ENCODE data around the gene ABLIM3. TPM values are rescaled to one million over a fixed set of nuclear protein-coding genes. Genes with fewer than 3 reads are reported as not detected.

Gene ABLIM3
- total RNA-seq, 2 experiments from 2014 or later = not detected

DNA sequence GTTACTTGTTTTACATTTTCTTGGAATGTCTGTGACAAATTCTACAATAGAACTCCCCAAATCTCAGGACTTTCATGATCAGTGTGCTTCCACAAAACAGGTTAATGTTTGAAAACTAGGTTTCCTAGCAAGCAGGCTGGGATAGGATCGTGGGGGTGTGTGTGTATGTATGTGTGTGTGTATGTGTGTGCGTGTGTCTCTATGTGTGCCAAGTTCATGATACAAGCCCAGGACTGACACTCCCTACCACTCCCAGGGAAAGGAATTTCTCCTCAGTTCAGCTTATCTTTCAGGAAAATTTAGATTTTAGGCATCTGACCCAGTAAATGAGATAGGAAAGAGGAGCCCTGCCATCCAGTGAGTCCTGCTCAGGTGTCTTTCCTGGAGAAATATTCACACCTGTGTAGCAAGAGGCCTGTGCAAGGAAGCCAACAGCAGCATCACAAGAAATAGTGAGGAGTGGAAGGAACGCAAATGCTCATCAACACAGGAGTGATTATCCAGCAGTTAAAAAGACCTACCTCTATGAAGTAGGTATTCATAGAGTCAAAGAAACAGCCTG, 13.8 kb upstream of the ABLIM3 start:
- H3K27me3 Mint-ChIP-seq = peaks cover 16% of the 10 kb centered on the region
- H3K9me3 Mint-ChIP-seq = no peaks in the 10 kb centered on the region
- H3K4me1 Mint-ChIP-seq = no peaks in the 10 kb centered on the region
- no peak overlapping the region for H3K27ac Mint-ChIP-seq
- no peak overlapping the region for H3K4me3 Mint-ChIP-seq
- no peaks in the 10 kb centered on the region for H3K36me3 Mint-ChIP-seq
- no peak for DNase-seq

DNA sequence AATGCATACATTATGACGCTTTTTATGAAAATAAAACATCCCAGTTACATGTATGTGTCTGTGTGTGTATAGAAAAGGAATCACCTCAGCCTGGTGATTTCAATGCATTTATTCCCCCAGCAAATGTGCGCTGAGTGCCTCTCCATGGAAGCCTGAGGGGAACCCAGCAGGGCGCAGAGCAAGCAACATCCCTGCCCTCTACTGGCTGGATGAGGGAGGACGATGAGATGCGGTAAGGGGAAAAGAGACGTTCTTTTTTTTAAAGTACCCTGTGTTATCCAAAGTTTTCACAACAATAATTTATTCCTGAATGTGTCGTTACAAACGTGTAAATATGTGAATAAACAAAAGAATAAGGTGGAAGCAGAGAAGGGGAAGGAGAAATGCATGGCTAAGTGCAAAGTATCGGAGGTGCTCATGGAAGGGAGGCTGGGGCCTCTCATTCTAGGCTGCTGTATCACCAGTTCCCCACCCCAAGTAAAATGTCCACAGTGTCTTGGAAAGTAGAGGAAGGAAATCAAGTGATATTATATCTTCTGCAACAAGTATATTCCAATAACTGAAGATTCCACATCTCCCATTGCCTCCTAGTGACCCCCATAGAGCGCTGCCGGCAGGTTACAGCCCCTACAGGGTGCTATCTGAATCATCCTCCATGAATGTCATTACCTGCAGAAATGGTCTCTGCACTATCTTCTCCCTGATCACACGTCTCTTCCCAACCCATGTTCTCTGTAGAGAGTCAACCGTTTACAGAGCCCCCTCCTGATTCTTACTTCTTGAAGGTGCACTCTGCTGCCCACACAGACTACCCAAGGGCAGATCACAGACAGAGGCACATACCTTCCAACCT, 13.0 kb upstream of the ABLIM3 start:
- no peak for DNase-seq
- Mint-ChIP-seq H3K27me3 (peaks cover 16% of the 10 kb centered on the region), H3K4me3 (no peak overlapping the region), H3K9me3 (no peaks in the 10 kb centered on the region), H3K27ac (no peak overlapping the region), H3K4me1 (no peaks in the 10 kb centered on the region), H3K36me3 (no peaks in the 10 kb centered on the region)

- Mint-ChIP-seq H3K27ac (no peak overlapping the region), H3K27me3 (peaks cover 21% of the 10 kb centered on the region), H3K9me3 (no peaks in the 10 kb centered on the region), H3K36me3 (no peaks in the 10 kb centered on the region), H3K4me3 (no peak overlapping the region), H3K4me1 (no peaks in the 10 kb centered on the region)
- no peak for DNase-seq
These were observed 12.1 kb upstream of the ABLIM3 start for GRCh38 chr5:149129181-149129580.

DNA sequence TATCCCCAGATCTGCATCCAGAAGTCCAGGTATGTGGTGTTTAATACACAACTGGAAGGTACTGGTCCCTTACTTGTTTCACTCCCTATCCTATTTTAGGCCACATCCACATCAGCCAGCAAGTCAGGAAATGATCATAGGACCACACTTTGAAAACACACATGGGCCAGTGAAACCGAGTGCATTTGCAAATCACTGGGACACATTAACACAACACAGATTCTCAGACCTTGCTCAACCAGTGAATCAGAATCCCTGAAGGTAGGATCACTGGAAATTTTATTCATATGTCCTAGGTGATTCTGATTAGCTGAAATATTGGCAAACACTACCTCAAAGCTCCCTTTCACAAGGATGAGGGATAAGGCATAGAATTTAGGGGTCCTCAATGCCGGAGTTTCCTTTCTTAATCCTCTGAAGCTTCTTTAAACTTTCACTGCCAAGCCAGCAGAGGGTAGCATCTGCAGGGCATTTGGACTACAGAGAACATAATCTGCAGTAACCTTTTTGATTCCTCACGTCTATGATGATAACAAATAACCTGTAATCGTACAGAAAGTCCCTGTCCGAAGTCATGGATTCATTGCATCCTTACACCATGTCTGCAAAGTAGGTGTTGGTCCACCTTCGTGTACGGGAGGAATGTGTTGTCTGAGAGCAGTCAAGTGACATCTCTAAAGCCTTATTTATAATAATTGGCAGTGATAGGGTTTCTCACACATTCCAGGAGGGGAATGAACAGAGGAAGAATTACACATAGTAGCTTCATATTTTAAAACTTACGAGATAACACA, 11.0 kb upstream of the ABLIM3 start:
- no peak overlapping the region for H3K4me3 Mint-ChIP-seq
- no peaks in the 10 kb centered on the region for H3K4me1 Mint-ChIP-seq
- no peak overlapping the region for H3K27ac Mint-ChIP-seq
- DNase-seq = no peak
- H3K36me3 Mint-ChIP-seq = no peaks in the 10 kb centered on the region
- peaks cover 22% of the 10 kb centered on the region for H3K27me3 Mint-ChIP-seq
- no peaks in the 10 kb centered on the region for H3K9me3 Mint-ChIP-seq

DNA sequence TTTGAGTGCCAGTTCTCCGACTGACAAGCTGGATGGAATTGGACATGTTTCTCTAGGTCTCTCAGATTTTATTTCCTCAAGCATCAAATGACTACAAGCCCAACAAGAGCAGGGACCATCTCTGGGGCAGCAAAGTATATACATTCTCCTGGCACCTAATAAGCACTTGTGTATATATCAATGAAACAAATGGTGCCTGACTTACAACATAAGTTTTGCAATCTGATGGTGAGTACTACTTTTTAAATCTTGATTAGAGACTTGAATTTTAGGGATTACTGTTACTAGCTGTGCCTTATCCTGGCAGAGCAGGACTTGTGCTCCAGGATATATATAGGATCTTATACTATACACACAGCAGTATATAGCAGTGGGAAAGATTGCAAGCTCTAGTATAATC, 8.8 kb upstream of the ABLIM3 start:
- H3K27me3 Mint-ChIP-seq = peaks cover 25% of the 10 kb centered on the region
- H3K36me3 Mint-ChIP-seq = no peaks in the 10 kb centered on the region
- DNase-seq = no peak
- H3K4me1 Mint-ChIP-seq = no peaks in the 10 kb centered on the region
- H3K9me3 Mint-ChIP-seq = no peaks in the 10 kb centered on the region
- H3K4me3 Mint-ChIP-seq = no peak overlapping the region
- H3K27ac Mint-ChIP-seq = no peak overlapping the region

DNA sequence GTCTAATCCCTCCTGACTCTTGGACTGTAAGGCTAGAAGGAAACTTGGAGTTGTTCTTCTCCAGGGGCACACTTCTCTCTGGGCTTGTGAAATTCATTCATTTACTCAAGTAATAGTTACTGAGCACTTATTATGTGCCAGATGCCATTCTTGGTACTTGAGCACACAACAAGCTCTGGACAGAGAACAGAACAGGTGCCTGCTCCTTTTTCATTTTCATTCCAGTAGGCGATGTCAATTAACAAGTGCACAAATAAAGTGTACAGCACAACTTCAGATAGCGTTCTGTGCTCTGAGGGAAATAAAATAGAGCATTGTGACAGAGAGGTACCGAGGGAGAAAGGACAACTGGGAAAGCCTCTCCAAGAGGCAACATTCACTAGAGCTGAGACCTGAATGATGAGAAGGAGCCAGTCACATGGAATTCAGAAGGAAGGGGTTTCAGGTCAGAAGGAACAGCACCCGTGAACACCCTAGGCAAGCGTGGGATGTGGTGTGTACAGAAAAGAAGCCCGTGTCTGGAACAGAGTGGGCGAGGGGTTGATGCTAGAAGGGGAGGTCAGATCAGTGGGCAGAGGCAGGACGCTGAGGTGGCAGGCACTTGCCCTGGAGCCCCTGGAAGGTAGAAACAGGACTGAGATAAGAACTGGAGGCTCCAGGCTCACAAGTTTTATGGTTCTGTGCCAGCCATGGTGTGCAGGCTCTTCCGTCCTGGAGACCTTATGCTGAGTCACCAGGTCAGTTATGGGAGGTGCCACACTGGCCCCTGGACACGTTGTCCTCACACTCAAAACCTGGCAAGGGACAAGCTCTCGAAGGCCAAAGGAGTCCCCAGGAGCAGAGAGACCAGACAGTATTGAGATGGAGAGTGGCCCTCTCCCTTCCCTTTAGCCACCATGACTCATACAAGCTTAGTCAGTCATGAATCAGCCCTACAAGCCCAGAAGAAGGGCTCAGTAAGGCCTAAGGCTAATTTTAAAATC, 7.2 kb upstream of the ABLIM3 start:
- no peaks in the 10 kb centered on the region for H3K9me3 Mint-ChIP-seq
- H3K4me1 Mint-ChIP-seq = no peaks in the 10 kb centered on the region
- no peak overlapping the region for H3K27ac Mint-ChIP-seq
- H3K36me3 Mint-ChIP-seq = no peaks in the 10 kb centered on the region
- peaks cover 23% of the 10 kb centered on the region for H3K27me3 Mint-ChIP-seq
- no peak overlapping the region for H3K4me3 Mint-ChIP-seq
- DNase-seq = no peak

DNA sequence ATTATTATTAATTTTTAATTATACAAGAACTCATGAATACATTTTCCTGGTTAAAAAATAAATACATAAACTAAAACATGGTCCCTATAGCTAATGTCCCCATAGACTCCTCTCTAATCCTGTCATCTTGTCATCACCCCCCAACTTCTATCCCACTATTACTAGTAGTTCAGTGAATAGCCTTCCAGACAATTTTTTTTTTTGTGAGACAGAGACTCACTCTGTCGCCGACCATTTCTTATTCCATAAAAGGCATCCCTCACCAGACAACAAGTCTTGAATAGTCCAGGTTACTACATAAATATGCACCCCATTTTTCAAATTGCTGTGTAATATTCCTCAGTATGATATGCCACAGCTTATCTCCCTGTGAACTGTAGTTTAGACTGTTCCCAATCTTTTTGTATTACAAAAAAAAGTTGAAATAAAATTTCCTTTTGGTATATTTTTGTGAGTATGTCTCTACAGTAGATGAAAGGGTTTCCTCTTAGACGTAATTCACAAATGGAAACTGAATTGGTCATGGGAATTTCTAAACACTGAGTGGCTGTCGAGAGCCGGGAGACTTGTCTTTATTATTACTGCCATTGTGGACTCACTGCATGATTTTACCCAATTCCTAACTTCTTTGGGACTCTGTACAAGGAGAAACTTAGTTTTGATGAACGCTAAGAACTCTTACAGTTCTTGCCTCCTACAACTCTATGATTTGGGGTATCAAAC, 6.4 kb upstream of the ABLIM3 start:
- Mint-ChIP-seq H3K9me3 (no peaks in the 10 kb centered on the region), H3K4me1 (no peaks in the 10 kb centered on the region), H3K4me3 (no peak overlapping the region), H3K36me3 (no peaks in the 10 kb centered on the region), H3K27ac (no peak overlapping the region), H3K27me3 (peaks cover 20% of the 10 kb centered on the region)
- no peak for DNase-seq

GRCh38 chr5:149135536-149136201, 5.6 kb upstream of the ABLIM3 start:
- DNase-seq = no peak
- Mint-ChIP-seq H3K4me1 (no peaks in the 10 kb centered on the region), H3K4me3 (no peak overlapping the region), H3K27me3 (peaks cover 18% of the 10 kb centered on the region), H3K27ac (no peak overlapping the region), H3K9me3 (no peaks in the 10 kb centered on the region), H3K36me3 (no peaks in the 10 kb centered on the region)

- H3K4me3 Mint-ChIP-seq = no peak overlapping the region
- H3K27ac Mint-ChIP-seq = no peak overlapping the region
- no peaks in the 10 kb centered on the region for H3K9me3 Mint-ChIP-seq
- no peaks in the 10 kb centered on the region for H3K36me3 Mint-ChIP-seq
- no peak for DNase-seq
- peaks cover 3% of the 10 kb centered on the region for H3K4me1 Mint-ChIP-seq
- H3K27me3 Mint-ChIP-seq = peaks cover 33% of the 10 kb centered on the region
These were observed 2.9 kb upstream of the ABLIM3 start for GRCh38 chr5:149138182-149138923.

GRCh38 chr5:149140197-149141002, 893 bp upstream of the ABLIM3 start:
- no peak for DNase-seq
- no peaks in the 10 kb centered on the region for H3K9me3 Mint-ChIP-seq
- peaks cover 6% of the 10 kb centered on the region for H3K4me1 Mint-ChIP-seq
- H3K27ac Mint-ChIP-seq = no peak overlapping the region
- H3K36me3 Mint-ChIP-seq = no peaks in the 10 kb centered on the region
- peaks cover 46% of the 10 kb centered on the region for H3K27me3 Mint-ChIP-seq
- H3K4me3 Mint-ChIP-seq = no peak overlapping the region

DNA sequence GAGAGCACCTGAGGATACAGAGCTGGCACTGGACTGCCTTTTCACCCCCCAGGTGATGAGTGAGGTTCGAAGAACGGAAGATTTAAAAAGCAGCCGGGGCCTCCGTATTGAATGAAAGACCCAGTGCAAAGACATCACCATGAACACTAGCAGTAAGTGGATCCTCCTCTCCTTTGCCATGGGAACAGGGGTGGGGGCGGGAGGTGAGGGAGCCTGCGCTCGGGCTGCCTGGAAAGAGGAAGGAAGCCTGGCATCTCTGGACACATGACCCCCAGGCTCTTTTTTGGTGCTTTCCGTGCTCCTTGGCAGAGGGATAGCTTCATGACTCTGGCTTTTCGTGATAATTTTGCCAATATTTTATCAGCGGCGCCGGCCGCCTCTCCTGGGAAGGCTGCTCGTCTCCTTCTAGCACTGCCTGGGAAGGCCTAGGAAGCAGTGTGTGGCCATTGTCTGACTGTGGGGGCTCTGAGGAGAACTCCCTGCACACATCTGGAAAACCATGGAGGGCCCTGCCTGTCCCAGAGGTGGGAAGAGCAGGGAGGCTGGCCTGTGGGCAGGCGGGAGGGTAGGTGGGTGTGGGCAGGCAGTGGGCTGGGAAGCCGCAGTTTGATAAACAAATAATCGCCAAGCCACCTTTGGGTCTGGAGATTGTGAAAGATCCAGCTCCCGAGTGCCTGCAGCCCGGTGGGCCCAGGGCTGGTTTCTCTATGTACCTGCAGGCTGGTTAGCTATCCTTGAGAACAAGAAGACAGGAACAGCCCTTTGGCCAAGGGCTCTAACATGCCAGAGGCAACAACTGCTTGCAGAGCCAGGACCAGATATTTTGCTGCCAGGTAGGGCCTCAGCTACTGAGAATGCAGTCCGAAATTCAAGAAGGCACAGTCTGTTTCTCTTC, 911 bp downstream of the ABLIM3 start:
- peaks cover 45% of the 10 kb centered on the region for H3K27me3 Mint-ChIP-seq
- no peak overlapping the region for H3K27ac Mint-ChIP-seq
- DNase-seq = no peak
- peaks cover 6% of the 10 kb centered on the region for H3K4me1 Mint-ChIP-seq
- no peaks in the 10 kb centered on the region for H3K9me3 Mint-ChIP-seq
- peak overlapping the region; percentile 50 for H3K4me3 Mint-ChIP-seq
- H3K36me3 Mint-ChIP-seq = no peaks in the 10 kb centered on the region

- Mint-ChIP-seq H3K27ac (no peak overlapping the region), H3K4me1 (peaks cover 6% of the 10 kb centered on the region), H3K27me3 (peaks cover 42% of the 10 kb centered on the region), H3K9me3 (no peaks in the 10 kb centered on the region), H3K36me3 (no peaks in the 10 kb centered on the region), H3K4me3 (no peak overlapping the region)
- no peak for DNase-seq
These were observed 2.2 kb downstream of the ABLIM3 start for GRCh38 chr5:149143470-149143869.

Measured in activated naive CD8-positive, alpha-beta T cell treated with anti-CD3 and anti-CD28 coated beads for 36 hours (primary cell).